Endothelial cell of umbilical vein (primary cell): Measurements from ENCODE around the gene DDX31. TPM values are rescaled to one million over a fixed set of nuclear protein-coding genes. Genes with fewer than 3 reads are reported as not detected.

Experiments
- BruUV-seq: library from RNA; stranded (reverse); fragments of 400-500 nt; replicated peaks from 2 replicates; lab custom pipeline; 2021; lab: Mats Ljungman, UMichigan
- CTCF ChIA-PET: fragments of 300-600, 350-600 bp; sonication (Branson Sonifier 250); formaldehyde crosslinking; loops from one replicate; lab custom pipeline; 2021; ENCODE audit warnings: antibody characterized with exemption, inconsistent platforms; lab: Charles Lee
- POLR2A ChIA-PET: fragments of 300-600, 350-600 bp; sonication (Branson Sonifier 250); formaldehyde crosslinking; loops from one replicate; lab custom pipeline; 2021; ENCODE audit warnings: antibody characterized with exemption, inconsistent platforms; lab: Charles Lee
- DNase-seq: peaks from one replicate; pipeline ENCODE4 v3.0.0-alpha.2; 2011; ENCODE audit warnings: low read depth, low spot score
- FAIRE-seq: peaks from 2 replicates; lab custom pipeline; 2011; peaks lifted over from hg19 to GRCh38; lab: Jason Lieb, UNC
- H2AFZ ChIP-seq: 2 replicates; pipeline ENCODE4 v1.6.0; 2012; ENCODE audit warnings: low read depth, low read length, control low read depth, inconsistent platforms
- H3K27ac ChIP-seq: 2 replicates; pipeline ENCODE4 v1.5.1; 2011; ENCODE audit warnings: low read depth, mild to moderate bottlenecking, control low read depth, low read length, moderate library complexity; ENCODE audit not compliant: insufficient read depth
- H3K27me3 ChIP-seq, 2 experiments: 2 replicates each; pipeline versions ENCODE4 v1.6.0 to v1.6.1; 2011; ENCODE audit warnings: low read length in 2 of 2, mixed read lengths in 1 of 2; ENCODE audit not compliant: control insufficient read depth in 2 of 2, insufficient read depth in 2 of 2
- H3K36me3 ChIP-seq, 2 experiments: 2 replicates in 1 of 2; 3 replicates in 1 of 2; pipeline ENCODE4 v1.5.1; 2011; ENCODE audit warnings: low read length in 2 of 2, mild to moderate bottlenecking in 1 of 2, moderate library complexity in 1 of 2; ENCODE audit not compliant: control insufficient read depth in 2 of 2, insufficient read depth in 2 of 2; ENCODE audit errors: extremely low read depth in 1 of 2
- H3K4me1 ChIP-seq: 3 replicates; pipeline ENCODE4 v1.5.1; 2011; ENCODE audit warnings: mild to moderate bottlenecking, low read length; ENCODE audit not compliant: control insufficient read depth, insufficient read depth; ENCODE audit errors: extremely low read depth
- H3K4me2 ChIP-seq: 2 replicates; pipeline ENCODE4 v1.6.1; 2011; ENCODE audit warnings: low read length, control low read depth, mixed read lengths; ENCODE audit not compliant: insufficient read depth
- H3K4me3 ChIP-seq, 3 experiments: fragments of 200-600 bp in 1 of 3; sonication (generic), shearing (Covaris generic) in 1 of 3; replicated peaks in 1 of 3; 2 replicates each; pipeline ENCODE4 v1.5.1; 2011 to 2016; ENCODE audit warnings: control low read depth in 3 of 3, low read length in 3 of 3, mild to moderate bottlenecking in 2 of 3, inconsistent platforms in 1 of 3, low read depth in 1 of 3, moderate library complexity in 1 of 3; ENCODE audit not compliant: insufficient read depth in 1 of 3
- H3K79me2 ChIP-seq: 2 replicates; pipeline ENCODE4 v1.6.0; 2012; ENCODE audit warnings: low read length, inconsistent platforms; ENCODE audit not compliant: control insufficient read depth, insufficient read depth
- H3K9ac ChIP-seq: replicated peaks from 2 replicates; pipeline ENCODE3; 2011; ENCODE audit warnings: low read length, control low read depth; ENCODE audit not compliant: insufficient read depth; ENCODE audit errors: extremely low read depth
- H3K9me1 ChIP-seq: replicated peaks from 3 replicates; pipeline ENCODE4 v1.6.0; 2011; ENCODE audit warnings: mild to moderate bottlenecking, low read length; ENCODE audit not compliant: control insufficient read depth, insufficient read depth; ENCODE audit errors: extremely low read depth
- H3K9me3 ChIP-seq: replicated peaks from 2 replicates; pipeline ENCODE4 v1.5.1; 2012; ENCODE audit warnings: low read length, inconsistent platforms; ENCODE audit not compliant: control insufficient read depth, insufficient read depth
- H4K20me1 ChIP-seq: replicated peaks from 2 replicates; pipeline ENCODE3; 2011; ENCODE audit warnings: mild to moderate bottlenecking, low read length; ENCODE audit not compliant: control insufficient read depth, insufficient read depth; ENCODE audit errors: extremely low read depth
- EZH2 ChIP-seq: IDR thresholded peaks from 2 replicates; pipeline ENCODE4 v1.6.1; 2012; ENCODE audit warnings: borderline replicate concordance, low read depth, mild to moderate bottlenecking, moderate library complexity, low read length, inconsistent platforms; ENCODE audit not compliant: severe bottlenecking
- FOS ChIP-seq: IDR thresholded peaks from 2 replicates; pipeline ENCODE4 v1.6.1; 2011; ENCODE audit warnings: mild to moderate bottlenecking, low read length, moderate library complexity, borderline replicate concordance; ENCODE audit not compliant: insufficient read depth
- GATA2 ChIP-seq: IDR thresholded peaks from 2 replicates; pipeline ENCODE4 v1.7.0; 2011; ENCODE audit warnings: low read depth, mild to moderate bottlenecking, moderate library complexity, mixed read lengths, low read length; ENCODE audit not compliant: insufficient read length, insufficient read depth
- JUN ChIP-seq: IDR thresholded peaks from 2 replicates; pipeline ENCODE4 v1.6.1; 2011; ENCODE audit warnings: borderline replicate concordance, low read depth; ENCODE audit not compliant: insufficient read length, insufficient read depth
- MYC ChIP-seq: IDR thresholded peaks from one replicate; pipeline ENCODE4 v1.6.1; 2011; ENCODE audit warnings: mild to moderate bottlenecking, low read depth, low read length
- POLR2A ChIP-seq: IDR thresholded peaks from 2 replicates; pipeline ENCODE4 v1.6.1; 2012; ENCODE audit warnings: low read depth, mild to moderate bottlenecking, control low read depth, low read length
- POLR2AphosphoS5 ChIP-seq: IDR thresholded peaks from 2 replicates; pipeline ENCODE4 v1.6.1; 2012; ENCODE audit warnings: low read depth, mild to moderate bottlenecking, control low read depth, low read length, moderate library complexity; ENCODE audit not compliant: insufficient read depth
- dilution Hi-C: fragments of 300-500 bp; cut with MboI; formaldehyde crosslinking; loops from one replicate; pipeline ENCODE4 v1.15.0; 2019; ENCODE audit warnings: low sequenced_read_pairs; ENCODE audit not compliant: extremely low pct_ligation_motif_present
- intact Hi-C: fragments of 100-400 bp; cut with micrococcal nuclease; formaldehyde crosslinking; loops from one replicate; pipeline ENCODE4 v1.10.0; 2022
- polyA plus RNA-seq, 4 experiments: library from polyadenylated mRNA; depleted of rRNA in 3 of 4; stranded (reverse) in 3 of 4; unstranded in 1 of 4; fragments of >200 nt; gene quantifications; 2 replicates each; pipeline versions ENCODE4 v1.2.1 to v1.2.3, GENCODE V29; 2011 to 2012; ENCODE audit warnings: missing spikeins in 1 of 4
- total RNA-seq: library from RNA; stranded (reverse); gene quantifications from 2 replicates; pipeline ENCODE4 v1.2.3, GENCODE V29; 2021
- TF ChIP-seq, protein P1 (sequence below), 2 donors: IDR thresholded peaks; 1 replicate in 1 of 2; 2 replicates in 1 of 2; pipeline ENCODE4 v1.5.1; 2011; ENCODE audit warnings: low read length in 2 of 2, mild to moderate bottlenecking in 2 of 2, moderate library complexity in 2 of 2, control low read depth in 1 of 2, inconsistent platforms in 1 of 2, low read depth in 1 of 2; ENCODE audit not compliant: insufficient read depth in 1 of 2; ENCODE audit errors: extremely low read depth in 1 of 2
- TF ChIP-seq, protein P2 (sequence below): IDR thresholded peaks from 2 replicates; pipeline ENCODE4 v1.6.1; 2011; ENCODE audit not compliant: insufficient read depth, insufficient read length

The DDX31 gene
- total and polyA plus RNA-seq, 2 donors (not counting 3 experiments of a cell fraction or from before 2014, with no cell fraction given): 8.0 to 16.3 TPM

DNA sequence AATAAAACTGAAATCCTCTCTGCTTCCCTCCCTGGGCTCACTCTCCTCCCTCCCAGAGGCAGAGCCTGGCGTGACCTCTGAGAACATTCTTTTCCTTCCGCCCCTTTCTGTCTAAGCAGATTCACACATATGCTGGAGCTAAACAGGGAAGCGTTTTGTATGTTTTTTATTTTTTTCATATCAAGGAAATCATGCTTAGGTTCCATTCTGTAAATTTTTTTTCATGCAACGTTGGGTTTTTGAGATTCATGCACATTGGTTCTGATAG is 107.5 kb downstream of the DDX31 start:
- Histone ChIP-seq H3K4me1 (peaks cover 5% of the 10 kb centered on the region), H3K36me3 (no peaks in the 10 kb centered on the region), H4K20me1 (no peaks in the 10 kb centered on the region), H3K9me1 (no peaks in the 10 kb centered on the region), H2AFZ (no peak overlapping the region), H3K27ac (no peak overlapping the region), H3K27me3 (peaks cover 15 to 17% of the 10 kb centered on the region in 2 experiments), H3K79me2 (no peaks in the 10 kb centered on the region), H3K4me2 (no peak overlapping the region), H3K4me3 (no peak overlapping the region), H3K9ac (no peak overlapping the region), H3K9me3 (no peaks in the 10 kb centered on the region)
- BruUV-seq: no TSS peak
- DNase-seq (no peak), FAIRE-seq (no peak)
- no peak for TF ChIP-seq EZH2
- TF ChIP-seq GATA2: no peak
- TF ChIP-seq POLR2A: no peak
- no peak for TF ChIP-seq POLR2AphosphoS5
- TF ChIP-seq, protein P1, sequence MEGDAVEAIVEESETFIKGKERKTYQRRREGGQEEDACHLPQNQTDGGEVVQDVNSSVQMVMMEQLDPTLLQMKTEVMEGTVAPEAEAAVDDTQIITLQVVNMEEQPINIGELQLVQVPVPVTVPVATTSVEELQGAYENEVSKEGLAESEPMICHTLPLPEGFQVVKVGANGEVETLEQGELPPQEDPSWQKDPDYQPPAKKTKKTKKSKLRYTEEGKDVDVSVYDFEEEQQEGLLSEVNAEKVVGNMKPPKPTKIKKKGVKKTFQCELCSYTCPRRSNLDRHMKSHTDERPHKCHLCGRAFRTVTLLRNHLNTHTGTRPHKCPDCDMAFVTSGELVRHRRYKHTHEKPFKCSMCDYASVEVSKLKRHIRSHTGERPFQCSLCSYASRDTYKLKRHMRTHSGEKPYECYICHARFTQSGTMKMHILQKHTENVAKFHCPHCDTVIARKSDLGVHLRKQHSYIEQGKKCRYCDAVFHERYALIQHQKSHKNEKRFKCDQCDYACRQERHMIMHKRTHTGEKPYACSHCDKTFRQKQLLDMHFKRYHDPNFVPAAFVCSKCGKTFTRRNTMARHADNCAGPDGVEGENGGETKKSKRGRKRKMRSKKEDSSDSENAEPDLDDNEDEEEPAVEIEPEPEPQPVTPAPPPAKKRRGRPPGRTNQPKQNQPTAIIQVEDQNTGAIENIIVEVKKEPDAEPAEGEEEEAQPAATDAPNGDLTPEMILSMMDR (IDR thresholded peaks at IDR 0.05; ENCODE audit: extremely low read depth in 1 of 2, insufficient read depth in 1 of 2, low read depth in 1 of 2, low read length in 2 of 2): no peak
- dilution Hi-C loops: no loop called here
- POLR2A ChIA-PET: no interaction called here
- CTCF ChIA-PET: interaction anchor here (2.1 kb wide), 1 partner anchor 13 kb away, joined by 7 read pairs; no protein-coding TSS in a partner anchor
- intact Hi-C loops: no loop called here

GRCh38 chr9:132560616-132561202 is 109.1 kb downstream of the DDX31 start:
- peaks cover 15 to 17% of the 10 kb centered on the region in 2 experiments for H3K27me3 ChIP-seq
- no TSS peak for BruUV-seq

More at GRCh38 chr9:132560616-132561202, 109.1 kb downstream of the DDX31 start:
- Histone ChIP-seq H3K4me2 (no peak overlapping the region), H4K20me1 (no peaks in the 10 kb centered on the region), H3K9ac (no peak overlapping the region), H3K9me3 (no peaks in the 10 kb centered on the region), H3K27ac (no peak overlapping the region), H2AFZ (no peak overlapping the region), H3K4me1 (peaks cover 5% of the 10 kb centered on the region), H3K79me2 (no peaks in the 10 kb centered on the region), H3K4me3 (no peak overlapping the region), H3K9me1 (no peaks in the 10 kb centered on the region), H3K36me3 (no peaks in the 10 kb centered on the region)
- POLR2A ChIA-PET: no interaction called here
- CTCF ChIA-PET: interaction anchor here (0.8 to 2.1 kb wide), 5 partner anchors 11 to 16 kb away, joined by 3 to 7 read pairs (median 3); no protein-coding TSS in a partner anchor
- dilution Hi-C loops: no loop called here
- no peak for DNase-seq
- intact Hi-C loops: no loop called here
- TF ChIP-seq MYC: no peak
- TF ChIP-seq, protein P2, sequence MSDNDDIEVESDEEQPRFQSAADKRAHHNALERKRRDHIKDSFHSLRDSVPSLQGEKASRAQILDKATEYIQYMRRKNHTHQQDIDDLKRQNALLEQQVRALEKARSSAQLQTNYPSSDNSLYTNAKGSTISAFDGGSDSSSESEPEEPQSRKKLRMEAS: no peak
- TF ChIP-seq, protein P1 (IDR thresholded peaks at IDR 0.05; ENCODE audit: extremely low read depth in 1 of 2, insufficient read depth in 1 of 2, low read depth in 1 of 2, low read length in 2 of 2): no peak
- TF ChIP-seq EZH2: no peak
- TF ChIP-seq POLR2AphosphoS5: no peak
- no peak for TF ChIP-seq POLR2A
- TF ChIP-seq JUN: no peak
- TF ChIP-seq GATA2: no peak
- no peak for TF ChIP-seq FOS
- FAIRE-seq: no peak
